ENCODE measurements around the gene ABCC3. TPM values are rescaled to one million over a fixed set of nuclear protein-coding genes. Genes with fewer than 3 reads are reported as not detected.

The ABCC3 gene
- total RNA-seq, 1 donor from 2014 or later, result 6.3 TPM

DNA sequence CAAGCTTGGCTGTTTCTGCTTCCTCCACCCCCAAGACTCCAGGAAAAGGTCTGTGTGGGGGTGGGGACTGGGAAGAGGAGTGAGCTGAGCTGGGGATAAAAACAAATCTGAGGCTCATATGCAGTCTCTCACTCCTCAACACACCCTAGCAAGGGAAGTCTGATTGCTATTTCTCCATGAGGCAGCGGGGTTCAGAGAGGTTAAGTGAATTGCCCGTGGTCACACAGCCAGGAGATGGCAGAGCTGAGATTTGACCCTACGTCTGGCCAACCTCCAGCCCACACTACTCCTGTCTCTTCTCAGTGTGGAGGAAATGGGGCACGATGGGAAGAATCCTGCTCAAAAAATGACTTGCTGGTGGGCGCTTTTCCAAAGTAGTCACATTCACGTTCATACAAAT is 4.8 kb upstream of the ABCC3 start:
- H3K4me3 ChIP-seq (ENCODE audit: low read depth, low read length), result no peak overlapping the region
- no peak for DNase-seq (ENCODE audit: low read depth)
- TF ChIP-seq, protein P1, sequence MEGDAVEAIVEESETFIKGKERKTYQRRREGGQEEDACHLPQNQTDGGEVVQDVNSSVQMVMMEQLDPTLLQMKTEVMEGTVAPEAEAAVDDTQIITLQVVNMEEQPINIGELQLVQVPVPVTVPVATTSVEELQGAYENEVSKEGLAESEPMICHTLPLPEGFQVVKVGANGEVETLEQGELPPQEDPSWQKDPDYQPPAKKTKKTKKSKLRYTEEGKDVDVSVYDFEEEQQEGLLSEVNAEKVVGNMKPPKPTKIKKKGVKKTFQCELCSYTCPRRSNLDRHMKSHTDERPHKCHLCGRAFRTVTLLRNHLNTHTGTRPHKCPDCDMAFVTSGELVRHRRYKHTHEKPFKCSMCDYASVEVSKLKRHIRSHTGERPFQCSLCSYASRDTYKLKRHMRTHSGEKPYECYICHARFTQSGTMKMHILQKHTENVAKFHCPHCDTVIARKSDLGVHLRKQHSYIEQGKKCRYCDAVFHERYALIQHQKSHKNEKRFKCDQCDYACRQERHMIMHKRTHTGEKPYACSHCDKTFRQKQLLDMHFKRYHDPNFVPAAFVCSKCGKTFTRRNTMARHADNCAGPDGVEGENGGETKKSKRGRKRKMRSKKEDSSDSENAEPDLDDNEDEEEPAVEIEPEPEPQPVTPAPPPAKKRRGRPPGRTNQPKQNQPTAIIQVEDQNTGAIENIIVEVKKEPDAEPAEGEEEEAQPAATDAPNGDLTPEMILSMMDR (conservative IDR thresholded peaks at IDR 0.05; ENCODE audit: low read depth, low read length), result no peak

DNA sequence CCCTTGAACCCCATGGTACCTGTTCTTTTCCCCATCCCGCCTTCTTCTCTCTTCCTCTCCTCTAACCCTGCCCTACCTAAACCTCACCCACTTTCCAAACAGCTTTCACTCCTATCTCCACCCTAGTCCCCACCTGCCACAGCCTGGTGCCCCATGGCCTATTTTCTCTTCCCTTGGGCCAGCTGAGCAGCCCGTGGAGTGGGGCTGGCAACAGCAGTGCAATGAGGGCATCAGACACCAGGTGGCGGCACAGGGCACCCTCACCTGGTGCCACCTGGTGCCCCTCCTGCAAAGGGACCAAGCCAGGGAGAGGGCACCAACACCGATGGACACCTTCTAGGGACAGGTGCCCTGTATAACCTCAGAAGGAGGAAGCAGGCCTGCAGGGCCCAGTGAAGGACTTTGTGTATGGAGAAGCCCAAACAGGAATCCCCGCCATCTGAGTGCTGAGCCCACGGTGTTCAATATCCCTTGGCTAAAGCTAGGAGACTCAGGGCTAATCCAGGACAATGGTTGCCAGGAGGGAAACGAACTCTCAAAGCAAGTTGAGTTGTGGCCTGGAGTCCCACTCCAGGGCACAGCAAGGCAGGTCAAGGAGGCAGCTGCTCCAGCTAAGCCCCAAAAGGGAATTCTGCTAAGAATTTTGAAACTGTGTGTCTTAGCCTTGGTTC is 4.0 kb upstream of the ABCC3 start:
- DNase-seq (ENCODE audit: low read depth), result no peak
- TF ChIP-seq, protein P1 (conservative IDR thresholded peaks at IDR 0.05; ENCODE audit: low read depth, low read length), result peak; percentile 91
- no peak overlapping the region for H3K4me3 ChIP-seq (ENCODE audit: low read depth, low read length)

DNA sequence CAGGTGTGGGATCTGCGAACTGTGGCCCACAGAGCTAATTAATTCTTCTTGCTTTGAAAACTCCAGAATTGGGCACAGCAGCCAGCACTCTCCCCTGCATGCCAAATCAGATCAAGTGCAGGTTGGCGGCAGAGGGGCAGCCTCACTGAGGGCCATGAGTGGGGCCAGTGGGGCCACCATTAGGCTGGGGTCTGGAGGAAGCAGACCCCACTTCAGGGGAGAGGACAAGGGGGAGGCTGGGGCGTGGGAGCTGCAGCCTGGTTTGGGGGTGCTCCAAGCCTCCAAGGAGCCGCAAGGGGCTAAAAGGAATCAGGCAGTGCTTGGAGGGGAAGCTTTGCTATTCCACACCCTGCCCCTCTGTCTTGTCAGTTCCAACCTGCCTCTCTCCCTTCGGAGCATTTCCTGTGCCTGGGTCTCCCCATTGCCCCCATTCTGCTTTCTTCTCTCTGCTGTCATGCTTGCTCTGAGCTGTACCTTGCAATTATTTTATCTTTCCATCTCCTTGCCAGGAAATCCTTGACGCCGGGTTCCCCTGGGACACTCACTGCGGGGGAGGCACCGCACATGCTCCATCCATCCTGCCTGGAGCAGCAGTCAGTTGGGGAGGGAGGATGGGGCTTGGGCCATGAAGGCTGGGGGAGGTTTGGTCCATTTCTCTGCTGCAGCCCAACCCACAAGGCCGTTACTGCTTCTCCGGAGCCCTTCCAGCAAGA is 3.3 kb upstream of the ABCC3 start:
- TF ChIP-seq, protein P1 (conservative IDR thresholded peaks at IDR 0.05; ENCODE audit: low read depth, low read length), result no peak
- no peak overlapping the region for H3K4me3 ChIP-seq (ENCODE audit: low read depth, low read length)
- DNase-seq (ENCODE audit: low read depth), result no peak

DNA sequence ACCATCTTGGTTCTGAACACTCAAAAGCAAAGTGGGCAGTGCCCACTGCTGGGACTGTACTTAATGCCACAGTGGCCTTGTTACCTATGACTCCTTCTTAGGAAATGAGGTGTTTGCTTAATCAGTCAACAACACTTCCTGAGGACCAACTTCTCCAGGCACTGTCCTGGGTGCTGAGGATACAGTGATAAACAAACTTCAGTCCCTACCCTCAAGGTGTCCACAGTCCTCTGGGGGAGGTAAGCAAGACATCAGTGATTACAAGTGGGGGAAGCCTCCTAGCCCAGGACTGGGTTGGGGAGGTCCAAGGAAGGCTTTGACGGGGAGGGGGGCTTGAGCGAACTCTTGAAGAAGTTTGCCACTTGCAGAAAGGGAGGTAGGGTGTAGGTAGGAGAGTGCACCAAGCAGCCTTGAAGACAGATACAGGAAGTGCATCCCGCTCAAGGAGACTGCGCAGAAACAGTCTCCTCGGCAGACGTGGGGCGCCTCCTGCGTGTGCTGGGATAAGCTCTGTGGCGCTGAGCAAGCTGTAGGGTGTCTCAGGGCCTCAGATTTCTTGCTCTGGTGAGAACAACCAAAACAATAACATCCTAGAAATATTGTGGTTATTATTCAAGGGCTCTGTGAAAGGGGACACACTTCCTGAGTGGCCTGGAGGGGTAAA is 2.6 kb upstream of the ABCC3 start:
- no peak for DNase-seq (ENCODE audit: low read depth)
- TF ChIP-seq, protein P1 (conservative IDR thresholded peaks at IDR 0.05; ENCODE audit: low read depth, low read length), result no peak
- H3K4me3 ChIP-seq (ENCODE audit: low read depth, low read length), result no peak overlapping the region

DNA sequence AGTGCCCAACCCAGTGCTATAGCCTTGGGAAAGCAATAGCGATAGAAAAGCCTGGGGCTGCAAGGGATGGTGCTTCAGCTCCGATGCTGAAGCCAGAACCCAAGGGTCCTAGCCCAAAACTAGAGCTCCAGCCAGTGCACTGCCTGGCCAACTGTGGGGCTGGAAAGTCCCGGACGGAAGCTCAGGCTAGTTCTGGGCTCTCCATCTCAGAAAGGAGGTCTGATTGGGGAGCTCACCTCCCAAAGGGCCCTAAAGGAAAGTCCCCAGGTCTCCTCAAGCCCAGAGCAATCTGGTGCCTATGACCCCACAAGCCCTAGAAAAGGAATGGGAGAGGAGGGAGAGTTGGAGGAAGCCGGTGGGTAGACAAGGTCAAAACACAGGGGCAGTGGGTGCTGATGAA is 2.0 kb upstream of the ABCC3 start:
- no peak overlapping the region for H3K4me3 ChIP-seq (ENCODE audit: low read depth, low read length)
- DNase-seq (ENCODE audit: low read depth), result no peak
- TF ChIP-seq, protein P1 (conservative IDR thresholded peaks at IDR 0.05; ENCODE audit: low read depth, low read length), result no peak

DNA sequence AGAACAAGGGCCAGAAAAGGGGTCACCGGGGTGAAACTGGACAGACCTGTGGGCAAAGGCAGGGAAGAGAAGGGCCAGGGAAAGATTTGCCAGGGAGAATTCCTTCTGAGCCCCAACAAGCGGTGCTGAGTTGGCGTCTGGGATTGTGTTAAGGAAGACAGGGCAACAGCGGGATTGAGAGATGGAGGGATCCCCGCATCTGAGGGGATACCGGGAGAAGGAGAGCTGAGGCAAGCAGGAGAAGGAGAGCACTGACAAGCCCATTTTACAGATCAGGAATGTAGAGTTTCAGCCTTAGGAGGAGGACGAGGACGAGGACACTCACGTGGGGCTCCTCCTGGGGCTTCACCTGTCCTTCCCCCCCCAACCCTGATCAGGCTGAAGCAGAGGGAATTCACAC is 998 bp upstream of the ABCC3 start:
- TF ChIP-seq, protein P1 (conservative IDR thresholded peaks at IDR 0.05; ENCODE audit: low read depth, low read length), result no peak
- no peak for DNase-seq (ENCODE audit: low read depth)
- no peak overlapping the region for H3K4me3 ChIP-seq (ENCODE audit: low read depth, low read length)

Data from epithelial cell of proximal tubule (primary cell).